Germinal center (tissue), 1 donor: ENCODE results near the gene MESD.
A peak's percentile ranks its signal among the peaks of the same experiment; 100 is the strongest.
"Not testable (repeated sequence)": the region's sequence is repeated elsewhere in the genome, so short reads cannot be mapped to it uniquely, and the experiment has no call there.

Experiments
- DNase-seq: peaks from one replicate; pipeline ENCODE4 v3.0.0; 2012; ENCODE audit warnings: mixed read lengths, low spot score

MESD gene

GRCh38 chr15:80958818-80959495, 30.7 kb downstream of the MESD start:
- DNase-seq, result no peak

GRCh38 chr15:80957976-80958375, 31.6 kb downstream of the MESD start:
- DNase-seq, result no peak

GRCh38 chr15:80957556-80957955, 32.1 kb downstream of the MESD start:
- DNase-seq, result no peak

GRCh38 chr15:80955571-80956452, 33.8 kb downstream of the MESD start:
- DNase-seq, result not testable (repeated sequence)

GRCh38 chr15:80953953-80954778, 35.5 kb downstream of the MESD start:
- no peak for DNase-seq

- no peak for DNase-seq
Observed at GRCh38 chr15:80953001-80953952, 36.3 kb downstream of the MESD start.

GRCh38 chr15:80951941-80952340, 37.7 kb downstream of the MESD start:
- DNase-seq, result no peak

GRCh38 chr15:80950291-80951078, 39.1 kb downstream of the MESD start:
- DNase-seq, result no peak

- DNase-seq, result no peak
Observed at GRCh38 chr15:80949756-80950155, 39.9 kb downstream of the MESD start.

GRCh38 chr15:80948651-80949292, 40.8 kb downstream of the MESD start:
- no peak for DNase-seq

GRCh38 chr15:80946576-80946975, 43.0 kb downstream of the MESD start:
- DNase-seq, result no peak

- DNase-seq, result peak; percentile 46
Observed at GRCh38 chr15:80945605-80946004, 44.0 kb downstream of the MESD start.

- no peak for DNase-seq
Observed at GRCh38 chr15:80944818-80945217, 44.8 kb downstream of the MESD start.

GRCh38 chr15:80942746-80943565, 46.7 kb downstream of the MESD start:
- DNase-seq, result no peak

- no peak for DNase-seq
Observed at GRCh38 chr15:80942266-80942665, 47.4 kb downstream of the MESD start.

GRCh38 chr15:80940851-80941250, 48.8 kb downstream of the MESD start:
- no peak for DNase-seq

GRCh38 chr15:80940331-80940730, 49.3 kb downstream of the MESD start:
- DNase-seq, result no peak

- no peak for DNase-seq
Observed at GRCh38 chr15:80939216-80939615, 50.4 kb downstream of the MESD start.

GRCh38 chr15:80937718-80938117, 51.9 kb downstream of the MESD start:
- DNase-seq, result no peak
